Measurements from ENCODE around the gene HMGA1. TPM values are rescaled to one million over a fixed set of nuclear protein-coding genes. Genes with fewer than 3 reads are reported as not detected.

HMGA1 gene
- total and polyA plus RNA-seq, 2 of the 13 experiments (the other 11 are each of a cell fraction or from before 2014, with no cell fraction given) = 117 to 145 TPM

DNA sequence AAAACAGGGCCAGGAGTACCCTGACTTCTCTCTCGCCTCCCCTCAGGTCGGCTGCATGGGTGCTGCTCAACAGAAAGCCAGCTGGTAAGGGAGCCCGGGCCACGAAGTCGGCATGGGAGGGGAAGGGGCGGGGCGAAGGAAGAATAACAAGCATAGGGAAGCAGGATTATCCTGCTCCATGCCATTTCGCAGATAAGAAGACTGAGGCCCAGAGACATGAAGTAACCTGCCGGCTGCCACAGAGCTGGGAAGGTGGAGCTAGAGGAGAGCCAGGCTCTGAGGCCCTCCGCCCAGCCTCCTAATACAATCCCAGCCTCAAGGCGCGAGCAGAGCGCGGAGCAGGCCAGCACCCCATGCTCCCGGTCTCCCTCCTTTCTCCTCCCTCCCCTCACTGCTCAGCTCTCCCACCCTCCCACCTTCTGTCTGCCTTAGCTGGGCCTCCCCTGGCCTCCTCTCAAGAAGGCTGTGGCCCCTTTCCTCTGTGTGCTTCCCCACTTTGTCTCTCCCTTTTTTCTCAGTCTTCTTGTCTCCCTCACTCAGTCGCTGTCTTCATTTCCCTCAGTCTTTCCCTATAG, 13.2 kb upstream of the HMGA1 start (continued):
- TF ChIP-seq ZSCAN20 (CRISPR knock-in tag; IDR thresholded peaks at IDR 0.05; ENCODE audit: borderline replicate concordance) (no peak), ETV6 (CRISPR knock-in tag; conservative IDR thresholded peaks at IDR 0.05) (no peak), PHF20 (CRISPR knock-in tag; IDR thresholded peaks at IDR 0.05) (no peak), ZNF770 (CRISPR knock-in tag; IDR thresholded peaks at IDR 0.05) (0 out of 2 replicates have a peak, but pooled peaks have one; percentile 20), RBM22 (optimal IDR thresholded peaks at IDR 0.05; ENCODE audit: low read length) (no peak), ARID4A (CRISPR knock-in tag; IDR thresholded peaks at IDR 0.05; ENCODE audit: borderline replicate concordance) (peak; percentile 21; the same call in 1 of the 2 replicates), TBL1XR1 (IDR thresholded peaks at IDR 0.05; ENCODE audit: borderline replicate concordance, low read length, partially characterized antibody) (no peak), MBD4 (IDR thresholded peaks at IDR 0.05; ENCODE audit: borderline replicate concordance, low read length) (no peak), ZNF333 (CRISPR knock-in tag; IDR thresholded peaks at IDR 0.05; ENCODE audit: borderline replicate concordance) (no peak), NFRKB (IDR thresholded peaks at IDR 0.05) (no peak), IKZF1 (IDR thresholded peaks at IDR 0.05) (no peak), ZNF567 (CRISPR knock-in tag; IDR thresholded peaks at IDR 0.05; ENCODE audit: borderline replicate concordance) (no peak), ZNF264 (CRISPR knock-in tag; IDR thresholded peaks at IDR 0.05) (no peak), CBFB (CRISPR knock-in tag; IDR thresholded peaks at IDR 0.05) (no peak), ZNF816 (CRISPR knock-in tag; IDR thresholded peaks at IDR 0.05; ENCODE audit: borderline replicate concordance) (no peak), ZBTB7A (CRISPR knock-in tag; IDR thresholded peaks at IDR 0.05) (no peak), ATF1 (CRISPR knock-in tag; IDR thresholded peaks at IDR 0.05) (no peak), SP4 (CRISPR knock-in tag; IDR thresholded peaks at IDR 0.05) (peak; percentile 13; the same call in 1 of the 2 replicates), BRF2 (CRISPR knock-in tag; IDR thresholded peaks at IDR 0.05) (no peak)
- TF ChIP-seq, protein P1, sequence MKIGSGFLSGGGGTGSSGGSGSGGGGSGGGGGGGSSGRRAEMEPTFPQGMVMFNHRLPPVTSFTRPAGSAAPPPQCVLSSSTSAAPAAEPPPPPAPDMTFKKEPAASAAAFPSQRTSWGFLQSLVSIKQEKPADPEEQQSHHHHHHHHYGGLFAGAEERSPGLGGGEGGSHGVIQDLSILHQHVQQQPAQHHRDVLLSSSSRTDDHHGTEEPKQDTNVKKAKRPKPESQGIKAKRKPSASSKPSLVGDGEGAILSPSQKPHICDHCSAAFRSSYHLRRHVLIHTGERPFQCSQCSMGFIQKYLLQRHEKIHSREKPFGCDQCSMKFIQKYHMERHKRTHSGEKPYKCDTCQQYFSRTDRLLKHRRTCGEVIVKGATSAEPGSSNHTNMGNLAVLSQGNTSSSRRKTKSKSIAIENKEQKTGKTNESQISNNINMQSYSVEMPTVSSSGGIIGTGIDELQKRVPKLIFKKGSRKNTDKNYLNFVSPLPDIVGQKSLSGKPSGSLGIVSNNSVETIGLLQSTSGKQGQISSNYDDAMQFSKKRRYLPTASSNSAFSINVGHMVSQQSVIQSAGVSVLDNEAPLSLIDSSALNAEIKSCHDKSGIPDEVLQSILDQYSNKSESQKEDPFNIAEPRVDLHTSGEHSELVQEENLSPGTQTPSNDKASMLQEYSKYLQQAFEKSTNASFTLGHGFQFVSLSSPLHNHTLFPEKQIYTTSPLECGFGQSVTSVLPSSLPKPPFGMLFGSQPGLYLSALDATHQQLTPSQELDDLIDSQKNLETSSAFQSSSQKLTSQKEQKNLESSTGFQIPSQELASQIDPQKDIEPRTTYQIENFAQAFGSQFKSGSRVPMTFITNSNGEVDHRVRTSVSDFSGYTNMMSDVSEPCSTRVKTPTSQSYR (CRISPR knock-in tag; IDR thresholded peaks at IDR 0.05; ENCODE audit: borderline replicate concordance) = no peak
- TF ChIP-seq, protein P2, sequence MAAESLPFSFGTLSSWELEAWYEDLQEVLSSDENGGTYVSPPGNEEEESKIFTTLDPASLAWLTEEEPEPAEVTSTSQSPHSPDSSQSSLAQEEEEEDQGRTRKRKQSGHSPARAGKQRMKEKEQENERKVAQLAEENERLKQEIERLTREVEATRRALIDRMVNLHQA (CRISPR knock-in tag; IDR thresholded peaks at IDR 0.05) = no peak

Data from HepG2 (cell line).